Smooth muscle cell of the brain vasculature (primary cell): ENCODE data around the gene VPS29.
A peak's percentile ranks its signal among the peaks of the same experiment; 100 is the strongest.

ENCODE experiments used
- DNase-seq: peaks from one replicate; pipeline ENCODE4 v3.0.0-alpha.2; 2012; ENCODE audit warnings: low read depth, low spot score

VPS29 gene

DNA sequence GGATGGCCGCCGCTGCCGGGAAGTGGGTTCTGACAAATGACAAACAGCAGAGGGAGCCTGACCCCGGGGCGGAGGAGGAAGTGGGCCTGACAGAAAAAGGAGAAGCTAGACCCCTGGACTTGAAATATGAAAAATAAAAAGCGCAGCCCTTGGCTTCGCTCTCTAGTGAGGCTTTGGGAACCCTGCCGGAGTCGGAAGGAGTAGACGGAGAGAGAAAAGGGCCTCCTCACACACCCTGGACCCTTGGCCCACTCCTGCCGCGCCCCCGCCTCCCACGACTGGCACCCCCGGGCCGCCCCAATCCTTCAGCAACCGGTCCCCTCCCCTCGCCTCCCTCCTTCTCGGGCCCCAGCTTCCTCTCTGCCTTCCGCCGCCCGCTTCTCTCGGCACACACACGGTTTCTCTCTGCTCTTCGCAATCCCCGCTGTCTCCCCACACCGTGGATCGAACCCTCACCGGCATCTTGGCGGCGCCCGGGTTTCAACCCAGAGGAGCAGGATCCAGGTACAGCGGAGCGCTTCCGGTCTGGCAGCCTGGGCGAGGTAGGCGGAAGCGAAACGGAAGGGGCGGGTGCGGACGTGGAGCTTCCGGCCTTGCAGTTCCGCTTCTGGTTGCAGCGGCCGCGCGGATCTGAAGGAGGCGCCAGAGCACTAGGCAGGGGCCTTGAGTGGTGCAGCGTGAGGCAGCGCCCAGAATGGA is 52.0 kb downstream of the VPS29 start, which contains the start of gene ARPC3:
Gene ARPC3, minus strand, starts transcription at position 539 of the 699 bp plus-strand sequence. Its CDS starts 77 bp downstream, at position 462.
- DNase-seq: peak; percentile 85

- DNase-seq: no peak
Measured at GRCh38 chr12:110444455-110444854, 57.5 kb downstream of the VPS29 start.
